Neutrophil (primary cell): ENCODE measurements around the gene TMEM273.
"Not testable (repeated sequence)": the region's sequence is repeated elsewhere in the genome, so short reads cannot be mapped to it uniquely, and the experiment has no call there.

ENCODE experiments used
- H3K27ac ChIP-seq: fragments of 200-600 bp; sonication (generic); 2 replicates; pipeline ENCODE4 v1.5.1; 2016; ENCODE audit warnings: mild to moderate bottlenecking, moderate library complexity
- H3K27me3 ChIP-seq: fragments of 200-600 bp; sonication (generic); 2 replicates; pipeline ENCODE4 v1.6.0; 2016; ENCODE audit warnings: mild to moderate bottlenecking
- H3K36me3 ChIP-seq: fragments of 200-600 bp; sonication (generic); 2 replicates; pipeline ENCODE4 v1.5.1; 2017
- H3K4me1 ChIP-seq, 2 experiments: fragments of 200-600 bp in 1 of 2; sonication (generic) in 1 of 2; 1 replicate in 1 of 2; 2 replicates in 1 of 2; pipeline versions ENCODE4 v1.5.1 to v1.6.1; 2013 to 2016; ENCODE audit warnings: low read depth in 1 of 2, low read length in 1 of 2, mild to moderate bottlenecking in 1 of 2, moderate library complexity in 1 of 2; ENCODE audit not compliant: control insufficient read depth in 1 of 2, insufficient read depth in 1 of 2
- H3K4me3 ChIP-seq, 2 experiments: fragments of 200-600 bp in 1 of 2; sonication (generic) in 1 of 2; 1 replicate in 1 of 2; 2 replicates in 1 of 2; pipeline ENCODE4 v1.5.1; 2013 to 2016; ENCODE audit warnings: low read depth in 1 of 2, low read length in 1 of 2, mild to moderate bottlenecking in 1 of 2, moderate library complexity in 1 of 2
- H3K9me3 ChIP-seq: fragments of 200-600 bp; sonication (generic); 2 replicates; pipeline ENCODE4 v1.5.1; 2016
- CTCF ChIP-seq: fragments of 200-600 bp; sonication (generic); IDR thresholded peaks from 2 replicates; pipeline ENCODE4 v1.5.1; 2016; ENCODE audit warnings: antibody characterized with exemption

Gene TMEM273

GRCh38 chr10:49205206-49205605, 17.0 kb upstream of the TMEM273 start:
- TF ChIP-seq CTCF: no peak
- H3K4me3 ChIP-seq: no peak overlapping the region
- no peak overlapping the region for H3K27ac ChIP-seq
- no peaks in the 10 kb centered on the region for H3K9me3 ChIP-seq
- peaks cover 5% of the 10 kb centered on the region for H3K27me3 ChIP-seq
- no peaks in the 10 kb centered on the region for H3K36me3 ChIP-seq
- H3K4me1 ChIP-seq: no peaks in the 10 kb centered on the region

- H3K36me3 ChIP-seq: no peaks in the 10 kb centered on the region
- no peak overlapping the region for H3K27ac ChIP-seq
- H3K4me1 ChIP-seq: no peaks in the 10 kb centered on the region
- H3K27me3 ChIP-seq: peaks cover 5% of the 10 kb centered on the region
- no peak overlapping the region for H3K4me3 ChIP-seq
- no peaks in the 10 kb centered on the region for H3K9me3 ChIP-seq
- TF ChIP-seq CTCF: no peak
Measured at GRCh38 chr10:49204119-49204518, 15.9 kb upstream of the TMEM273 start.

GRCh38 chr10:49202266-49202665, 14.1 kb upstream of the TMEM273 start:
- Histone ChIP-seq H3K4me1 (no peaks in the 10 kb centered on the region), H3K4me3 (no peak overlapping the region), H3K36me3 (no peaks in the 10 kb centered on the region), H3K27me3 (peaks cover 5% of the 10 kb centered on the region), H3K9me3 (no peaks in the 10 kb centered on the region), H3K27ac (no peak overlapping the region)
- TF ChIP-seq CTCF: no peak

- H3K9me3 ChIP-seq: no peaks in the 10 kb centered on the region
- H3K27ac ChIP-seq: no peak overlapping the region
- TF ChIP-seq CTCF: no peak
- no peak overlapping the region for H3K4me3 ChIP-seq
- no peaks in the 10 kb centered on the region for H3K36me3 ChIP-seq
- no peaks in the 10 kb centered on the region for H3K4me1 ChIP-seq
- H3K27me3 ChIP-seq: peaks cover 5% of the 10 kb centered on the region
Measured at GRCh38 chr10:49200854-49201253, 12.7 kb upstream of the TMEM273 start.

- Histone ChIP-seq H3K27ac (no peak overlapping the region), H3K36me3 (no peaks in the 10 kb centered on the region), H3K9me3 (no peaks in the 10 kb centered on the region), H3K27me3 (peaks cover 2% of the 10 kb centered on the region), H3K4me1 (peaks cover 4 to 10% of the 10 kb centered on the region in 2 experiments), H3K4me3 (no peak overlapping the region)
- no peak for TF ChIP-seq CTCF
Measured at GRCh38 chr10:49197171-49197570, 9.0 kb upstream of the TMEM273 start.

GRCh38 chr10:49195864-49196263, 7.7 kb upstream of the TMEM273 start:
- peaks cover 6 to 13% of the 10 kb centered on the region in 2 experiments for H3K4me1 ChIP-seq
- H3K36me3 ChIP-seq, H3K27me3 ChIP-seq, H3K9me3 ChIP-seq, H3K27ac ChIP-seq, H3K4me3 ChIP-seq: not testable (repeated sequence)
